HL-60 (cell line): ENCODE results near the gene GAS2L2.

Experiments used
- DNase-seq, 2 experiments: peaks; one replicate each; pipeline ENCODE4 v3.0.0-alpha.2; 2010 to 2020; ENCODE audit warnings: low read depth in 1 of 2, low spot score in 1 of 2
- H3K27ac ChIP-seq: fragments of 250-450 bp; sonication (Bioruptor Pico); replicated peaks from 2 replicates; pipeline ENCODE4 v1.5.1; 2020; ENCODE audit warnings: mild to moderate bottlenecking, moderate library complexity
- H3K27me3 ChIP-seq: fragments of 250-450 bp; sonication (Bioruptor Pico); 2 replicates; pipeline ENCODE4 v1.5.1; 2021; ENCODE audit warnings: mild to moderate bottlenecking, moderate library complexity; ENCODE audit not compliant: insufficient read depth, poor library complexity, severe bottlenecking
- H3K4me3 ChIP-seq: replicated peaks from 2 replicates; pipeline ENCODE4 v1.5.1; 2011; ENCODE audit warnings: mild to moderate bottlenecking, control low read depth, low read length; ENCODE audit not compliant: insufficient read depth
- CTCF ChIP-seq: IDR thresholded peaks from one replicate; pipeline ENCODE4 v1.5.1; 2011; ENCODE audit warnings: low read length, control low read depth, inconsistent platforms; ENCODE audit not compliant: insufficient read depth
- GABPA ChIP-seq: IDR thresholded peaks from 2 replicates; pipeline ENCODE4 v1.6.1; 2012; ENCODE audit warnings: low read depth
- POLR2AphosphoS5 ChIP-seq: IDR thresholded peaks from 2 replicates; pipeline ENCODE4 v1.6.1; 2012; ENCODE audit warnings: low read depth
- REST ChIP-seq: IDR thresholded peaks from 2 replicates; pipeline ENCODE4 v1.6.1; 2012; ENCODE audit warnings: low read depth; ENCODE audit not compliant: insufficient replicate concordance
- SPI1 ChIP-seq: IDR thresholded peaks from 2 replicates; pipeline ENCODE4 v1.6.1; 2012; ENCODE audit warnings: low read depth, mild to moderate bottlenecking, borderline replicate concordance

GAS2L2 gene

DNA sequence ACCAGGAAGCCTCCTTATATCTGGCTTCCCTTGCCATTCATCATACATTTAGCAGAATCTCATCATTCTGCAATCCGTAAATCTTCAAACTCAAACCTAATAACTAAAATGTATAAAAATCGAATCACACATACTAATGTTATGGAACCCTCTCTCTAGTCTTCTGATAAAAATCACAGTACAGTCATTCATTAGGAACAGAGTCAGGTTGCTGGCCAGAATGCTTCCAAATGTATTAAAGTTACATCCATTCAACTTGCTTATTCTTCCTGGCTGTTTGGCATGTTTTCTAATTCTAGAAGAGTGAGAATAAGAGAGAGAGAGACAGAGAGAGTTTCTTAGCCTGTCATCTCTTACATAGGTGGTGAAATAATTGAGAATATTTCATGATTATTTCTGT, 38.1 kb downstream of the GAS2L2 start:
- H3K27me3 ChIP-seq: no peaks in the 10 kb centered on the region
- no peak overlapping the region for H3K4me3 ChIP-seq
- TF ChIP-seq POLR2AphosphoS5 (no peak), CTCF (no peak), SPI1 (no peak), REST (no peak), GABPA (no peak)
- H3K27ac ChIP-seq: no peak overlapping the region
- DNase-seq: no peak

DNA sequence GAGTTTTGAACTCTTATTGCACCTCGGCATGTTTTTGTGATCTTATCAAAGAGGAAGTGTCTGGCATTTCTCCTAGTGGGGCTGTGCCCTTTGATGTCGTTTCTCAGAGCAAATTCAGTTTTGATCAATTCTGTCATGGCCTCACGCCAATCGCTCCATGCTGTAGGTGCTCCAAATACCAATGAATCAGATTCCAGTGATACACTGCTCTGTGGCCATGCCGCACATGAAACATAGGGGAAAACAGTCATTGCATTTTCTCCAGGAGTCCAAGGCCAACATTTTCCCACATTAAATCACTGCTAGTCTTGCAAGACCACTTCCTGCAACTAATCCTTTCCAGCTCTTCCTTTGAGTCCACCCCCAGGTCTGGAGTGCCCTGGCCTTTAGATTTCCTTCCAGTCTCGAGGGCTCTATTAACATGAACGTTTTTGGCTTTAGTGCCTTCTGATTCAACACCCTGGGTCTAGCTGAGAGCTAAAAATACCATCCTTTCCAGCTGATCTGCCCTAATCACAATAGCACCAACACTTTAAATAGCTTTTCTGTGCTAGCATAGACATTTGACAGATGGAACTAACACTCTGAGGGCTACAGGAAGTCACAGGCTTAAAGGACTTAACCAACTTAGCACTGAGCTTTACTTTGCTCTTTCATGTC, 39.8 kb downstream of the GAS2L2 start:
- Histone ChIP-seq H3K27ac (no peak overlapping the region), H3K4me3 (no peak overlapping the region), H3K27me3 (no peaks in the 10 kb centered on the region)
- no peak for DNase-seq
- no peak for TF ChIP-seq REST
- no peak for TF ChIP-seq CTCF
- TF ChIP-seq POLR2AphosphoS5: no peak
- TF ChIP-seq SPI1: peak; percentile 43; the same call in 1 of the 2 replicates

DNA sequence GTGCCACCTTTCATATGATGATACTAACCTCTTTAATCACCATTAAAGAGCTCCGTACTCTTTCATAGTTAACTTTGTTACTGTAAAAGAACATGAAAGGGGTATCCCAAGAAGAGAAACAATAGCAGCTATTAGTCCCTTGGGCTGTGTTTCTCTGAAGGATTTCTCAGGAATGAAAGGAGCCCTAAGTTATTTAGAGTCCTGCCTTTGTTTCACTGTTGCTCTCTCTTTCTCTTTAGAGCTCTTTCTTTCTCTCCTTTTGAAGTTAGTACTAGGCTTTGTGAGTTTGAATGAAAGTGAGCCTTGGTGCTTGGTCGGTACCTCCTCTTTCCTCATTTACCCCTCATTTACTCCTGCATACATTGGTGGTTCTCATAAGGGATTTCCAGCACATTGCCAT, 42.1 kb downstream of the GAS2L2 start:
- Histone ChIP-seq H3K4me3 (no peak overlapping the region), H3K27me3 (no peaks in the 10 kb centered on the region), H3K27ac (no peak overlapping the region)
- no peak for DNase-seq
- TF ChIP-seq GABPA (no peak), REST (no peak), CTCF (no peak)
